GDM1 (cell line): ENCODE results near the gene MTCP1.

Experiments used
- DNase-seq: peaks from one replicate; lab custom pipeline; 2025; lab: John Stamatoyannopoulos, UW

Gene MTCP1

GRCh38 chrX:155053656-155054055 is 17.3 kb downstream of the MTCP1 start:
- no peak for DNase-seq

- DNase-seq = no peak
These were observed 18.0 kb downstream of the MTCP1 start for GRCh38 chrX:155052738-155053498.

GRCh38 chrX:155048977-155049619 is 21.8 kb downstream of the MTCP1 start:
- DNase-seq = peak; percentile 39

GRCh38 chrX:155046811-155047528 is 24.0 kb downstream of the MTCP1 start:
- DNase-seq = no peak

- DNase-seq = no peak
These were observed 24.7 kb downstream of the MTCP1 start for GRCh38 chrX:155046129-155046810.

- no peak for DNase-seq
These were observed 35.2 kb downstream of the MTCP1 start for GRCh38 chrX:155035688-155036087.

- no peak for DNase-seq
These were observed 39.3 kb downstream of the MTCP1 start for GRCh38 chrX:155031657-155032056.

- DNase-seq = no peak
These were observed 42.1 kb downstream of the MTCP1 start for GRCh38 chrX:155028877-155029291.

GRCh38 chrX:155028129-155028528 is 42.8 kb downstream of the MTCP1 start:
- DNase-seq = no peak

GRCh38 chrX:155027509-155028066 is 43.3 kb downstream of the MTCP1 start:
- DNase-seq = no peak

- DNase-seq = peak; percentile 93
These were observed 44.0 kb downstream of the MTCP1 start, which contains the start of gene FUNDC2 for GRCh38 chrX:155026727-155027508. Gene FUNDC2, plus strand, starts transcription at chrX:155026844. Its CDS starts 95 bp downstream, at chrX:155026939.

- DNase-seq = no peak
These were observed 44.6 kb downstream of the MTCP1 start for GRCh38 chrX:155026420-155026726.

- DNase-seq = no peak
These were observed 46.8 kb downstream of the MTCP1 start for GRCh38 chrX:155023907-155024833.

GRCh38 chrX:155022585-155022984 is 48.4 kb downstream of the MTCP1 start, which contains the start of gene F8:
Gene F8, minus strand, starts transcription at chrX:155022723. Its CDS starts 171 bp downstream, at chrX:155022552.
- DNase-seq = peak; percentile 7

GRCh38 chrX:155020591-155020990 is 50.3 kb downstream of the MTCP1 start:
- no peak for DNase-seq
